OCI-LY7 (cell line): Measurements from ENCODE around the gene SNAP29. TPM values are rescaled to one million over a fixed set of nuclear protein-coding genes. Genes with fewer than 3 reads are reported as not detected.

Source experiments
- BruUV-seq: library from RNA; stranded (reverse); fragments of 400-500 nt; replicated peaks from 2 replicates; lab custom pipeline; 2021; lab: Mats Ljungman, UMichigan
- CTCF ChIA-PET: fragments of 300-600 bp; sonication (Branson Sonifier 250); formaldehyde crosslinking; loops from one replicate; lab custom pipeline; 2022; ENCODE audit warnings: antibody characterized with exemption; ENCODE audit not compliant: unreplicated experiment; lab: Charles Lee
- POLR2A ChIA-PET: fragments of 300-600 bp; sonication (Branson Sonifier 250); formaldehyde crosslinking; loops from one replicate; lab custom pipeline; 2022; ENCODE audit warnings: antibody characterized with exemption; lab: Charles Lee
- DNase-seq: peaks from one replicate; pipeline ENCODE4 v3.0.0-alpha.2; 2015; ENCODE audit warnings: low spot score
- H2AFZ ChIP-seq: fragments of 200-600 bp; sonication (generic), shearing (Covaris generic); 2 replicates; pipeline ENCODE4 v1.6.1; 2014; ENCODE audit warnings: mild to moderate bottlenecking, antibody characterized with exemption, low read length, moderate library complexity
- H3K27ac ChIP-seq: fragments of 200-600 bp; sonication (generic); 2 replicates; pipeline ENCODE4 v1.5.1; 2014; ENCODE audit warnings: mixed run types, low read depth, mild to moderate bottlenecking, moderate library complexity, low read length, inconsistent platforms; ENCODE audit not compliant: poor library complexity, severe bottlenecking
- H3K36me3 ChIP-seq: fragments of 200-600 bp; sonication (generic); 2 replicates; pipeline ENCODE4 v1.6.1; 2014; ENCODE audit warnings: mild to moderate bottlenecking, antibody characterized with exemption, low read length, moderate library complexity, mixed read lengths; ENCODE audit not compliant: insufficient read depth
- H3K4me1 ChIP-seq: fragments of 200-600 bp; sonication (generic); 2 replicates; pipeline ENCODE4 v1.5.1; 2014; ENCODE audit warnings: mild to moderate bottlenecking, low read length; ENCODE audit not compliant: insufficient read depth, poor library complexity, severe bottlenecking
- H3K4me2 ChIP-seq: fragments of 200-600 bp; sonication (generic); 2 replicates; pipeline ENCODE4 v1.6.1; 2014; ENCODE audit warnings: mild to moderate bottlenecking, low read length
- H3K4me3 ChIP-seq: fragments of 200-600 bp; sonication (generic); 2 replicates; pipeline ENCODE4 v1.5.1; 2014; ENCODE audit warnings: mild to moderate bottlenecking, low read depth, low read length; ENCODE audit not compliant: poor library complexity, severe bottlenecking
- H3K79me2 ChIP-seq: fragments of 200-600 bp; sonication (generic); 2 replicates; pipeline ENCODE4 v1.6.1; 2016; ENCODE audit warnings: low read depth, mild to moderate bottlenecking, low read length, moderate library complexity, mixed read lengths; ENCODE audit not compliant: insufficient read depth
- H3K9me2 ChIP-seq: fragments of 200-600 bp; sonication (generic); 2 replicates; pipeline ENCODE4 v1.6.1; 2016; ENCODE audit warnings: mild to moderate bottlenecking, low read length, mixed read lengths; ENCODE audit not compliant: insufficient read depth
- H3K9me3 ChIP-seq: fragments of 200-600 bp; sonication (generic); 2 replicates; pipeline ENCODE4 v1.6.1; 2014; ENCODE audit warnings: mild to moderate bottlenecking, mixed run types, low read length, mixed read lengths
- H4K20me1 ChIP-seq: fragments of 200-600 bp; sonication (generic); 2 replicates; pipeline ENCODE4 v1.6.1; 2014; ENCODE audit warnings: mild to moderate bottlenecking, antibody characterized with exemption, low read length, moderate library complexity, mixed read lengths; ENCODE audit not compliant: insufficient read depth
- CTCF ChIP-seq: fragments of 200-600 bp; sonication (generic); conservative IDR thresholded peaks from 2 replicates; pipeline ENCODE4 v1.5.1; 2014; ENCODE audit warnings: mild to moderate bottlenecking, antibody characterized with exemption, low read length, moderate library complexity, mixed read lengths
- EZH2phosphoT487 ChIP-seq: fragments of 200-600 bp; sonication (generic); IDR thresholded peaks from 2 replicates; pipeline ENCODE4 v1.6.1; 2018; ENCODE audit warnings: low read depth, borderline replicate concordance, mild to moderate bottlenecking, mixed run types, antibody characterized with exemption, low read length, moderate library complexity, mixed read lengths
- intact Hi-C: fragments of 100-400 bp; cut with micrococcal nuclease; formaldehyde crosslinking; loops from one replicate; pipeline ENCODE4 v1.10.0; 2022; ENCODE audit not compliant: unreplicated experiment
- total RNA-seq, 2 experiments: library from RNA; depleted of rRNA in 1 of 2; stranded (reverse); fragments of >200 nt in 1 of 2; shearing (Covaris generic) in 1 of 2; gene quantifications; 2 replicates each; pipeline ENCODE4 v1.2.3, GENCODE V29; 2014 to 2022

SNAP29 gene
- total RNA-seq, 2 experiments from 2014 or later = 12.7 to 26.9 TPM

GRCh38 chr22:20813056-20813455 is 45.8 kb upstream of the SNAP29 start:
- TF ChIP-seq CTCF (no peak), EZH2phosphoT487 (no peak)

GRCh38 chr22:20814221-20814808 is 44.5 kb upstream of the SNAP29 start:
- no peak overlapping the region for H2AFZ ChIP-seq
- H3K9me3 ChIP-seq = no peaks in the 10 kb centered on the region
- no peaks in the 10 kb centered on the region for H3K79me2 ChIP-seq
- ChIA-PET POLR2A (no interaction called here), CTCF (no interaction called here)
- H3K9me2 ChIP-seq = no peaks in the 10 kb centered on the region
- H4K20me1 ChIP-seq = no peaks in the 10 kb centered on the region
- TF ChIP-seq EZH2phosphoT487 = no peak
- TF ChIP-seq CTCF = no peak
- H3K27ac ChIP-seq = no peak overlapping the region
- peaks cover 71% of the 10 kb centered on the region for H3K36me3 ChIP-seq
- no peak overlapping the region for H3K4me2 ChIP-seq
- no peak overlapping the region for H3K4me3 ChIP-seq
- DNase-seq = no peak
- BruUV-seq = no TSS peak
- intact Hi-C loops = no loop called here
- no peaks in the 10 kb centered on the region for H3K4me1 ChIP-seq

More at GRCh38 chr22:20813056-20813455, 45.8 kb upstream of the SNAP29 start:
- no peak overlapping the region for H2AFZ ChIP-seq
- no TSS peak for BruUV-seq
- H3K9me2 ChIP-seq = no peaks in the 10 kb centered on the region
- no peaks in the 10 kb centered on the region for H4K20me1 ChIP-seq
- ChIA-PET CTCF (no interaction called here), POLR2A (no interaction called here)
- H3K9me3 ChIP-seq = no peaks in the 10 kb centered on the region
- peaks cover 4% of the 10 kb centered on the region for H3K4me1 ChIP-seq
- DNase-seq = no peak
- no peaks in the 10 kb centered on the region for H3K79me2 ChIP-seq
- peaks cover 67% of the 10 kb centered on the region for H3K36me3 ChIP-seq
- H3K4me2 ChIP-seq = no peak overlapping the region
- intact Hi-C loops = no loop called here
- no peak overlapping the region for H3K27ac ChIP-seq
- H3K4me3 ChIP-seq = no peak overlapping the region

GRCh38 chr22:20815477-20816050 is 43.2 kb upstream of the SNAP29 start:
- intact Hi-C loops = no loop called here
- POLR2A ChIA-PET = interaction anchor here (0.7 kb wide), 2 partner anchors 17 to 1397 kb away, joined by 3 to 4 read pairs; no protein-coding TSS in a partner anchor
- H3K4me2 ChIP-seq = no peak overlapping the region
- H3K36me3 ChIP-seq = peaks cover 73% of the 10 kb centered on the region
- no peaks in the 10 kb centered on the region for H3K9me3 ChIP-seq
- no peaks in the 10 kb centered on the region for H3K9me2 ChIP-seq
- no peak overlapping the region for H3K4me3 ChIP-seq
- H3K4me1 ChIP-seq = no peaks in the 10 kb centered on the region
- no peak for DNase-seq
- no peak overlapping the region for H2AFZ ChIP-seq
- CTCF ChIA-PET = no interaction called here
- no peaks in the 10 kb centered on the region for H4K20me1 ChIP-seq
- TF ChIP-seq EZH2phosphoT487 = no peak
- no peak for TF ChIP-seq CTCF
- no TSS peak for BruUV-seq
- no peaks in the 10 kb centered on the region for H3K79me2 ChIP-seq
- H3K27ac ChIP-seq = no peak overlapping the region
